SK-N-SH treated with all-trans-retinoic acid at 6 μM for 48 hours (cell line): ENCODE measurements around the gene FFAR2.

ENCODE experiments used
- ATAC-seq: fragments of 200-7000 bp; cut with Tn5 transposase; 3 replicates; pipeline ENCODE4 v1.9.1; 2020; ENCODE audit warnings: mild to moderate bottlenecking, moderate library complexity
- ARNTL ChIP-seq: fragments of 450-650 bp; formaldehyde crosslinking; IDR thresholded peaks from 2 replicates; pipeline ENCODE4 v1.5.0; 2020; ENCODE audit warnings: low read depth, mild to moderate bottlenecking, moderate library complexity, borderline replicate concordance
- BACH2 ChIP-seq: fragments of 250-450 bp; sonication (Bioruptor Pico); IDR thresholded peaks from 2 replicates; pipeline ENCODE4 v1.9.0; 2021; ENCODE audit warnings: mild to moderate bottlenecking, borderline replicate concordance
- CSDC2 ChIP-seq: fragments of 250-450 bp; sonication (Bioruptor Pico); IDR thresholded peaks from 2 replicates; pipeline ENCODE4 v1.5.0; 2020; ENCODE audit warnings: mild to moderate bottlenecking, moderate library complexity
- ESRRG ChIP-seq: fragments of 250-450 bp; sonication (Bioruptor Pico); IDR thresholded peaks from 2 replicates; pipeline ENCODE4 v1.6.1; 2021; ENCODE audit warnings: mild to moderate bottlenecking
- GLIS3 ChIP-seq: fragments of 250-450 bp; sonication (Bioruptor Pico); IDR thresholded peaks from 2 replicates; pipeline ENCODE4 v1.5.0; 2020; ENCODE audit warnings: mild to moderate bottlenecking, moderate library complexity
- ISL1 ChIP-seq: fragments of 250-450 bp; sonication (Bioruptor Pico); IDR thresholded peaks from 2 replicates; pipeline ENCODE4 v2.1.2; 2022; ENCODE audit warnings: mild to moderate bottlenecking, moderate library complexity
- OSR1 ChIP-seq: fragments of 250-450 bp; sonication (Bioruptor Pico); IDR thresholded peaks from 2 replicates; pipeline ENCODE4 v1.8.0; 2022; ENCODE audit warnings: moderate library complexity, mild to moderate bottlenecking, inconsistent platforms
- PPARA ChIP-seq: fragments of 250-450 bp; sonication (Bioruptor Pico); IDR thresholded peaks from 2 replicates; pipeline ENCODE4 v1.5.0; 2020; ENCODE audit warnings: mild to moderate bottlenecking, borderline replicate concordance
- RARB ChIP-seq: fragments of 250-450 bp; sonication (Bioruptor Pico); IDR thresholded peaks from 2 replicates; pipeline ENCODE4 v1.8.0; 2021; ENCODE audit warnings: mild to moderate bottlenecking, moderate library complexity
- SNAI2 ChIP-seq: fragments of 250-450 bp; sonication (Bioruptor Pico); IDR thresholded peaks from 2 replicates; pipeline ENCODE4 v1.5.0; 2020; ENCODE audit warnings: mild to moderate bottlenecking, moderate library complexity
- TCF4 ChIP-seq: fragments of 250-450 bp; sonication (Bioruptor Pico); IDR thresholded peaks from 2 replicates; pipeline ENCODE4 v1.8.0; 2021; ENCODE audit warnings: mild to moderate bottlenecking, moderate library complexity, borderline replicate concordance
- TOX ChIP-seq: fragments of 250-450 bp; sonication (Bioruptor Pico); IDR thresholded peaks from 2 replicates; pipeline ENCODE4 v1.8.0; 2021; ENCODE audit warnings: mild to moderate bottlenecking, moderate library complexity, borderline replicate concordance
- ZC3H10 ChIP-seq: fragments of 250-450 bp; sonication (Bioruptor Pico); IDR thresholded peaks from 2 replicates; pipeline ENCODE4 v1.5.1; 2021; ENCODE audit warnings: mild to moderate bottlenecking, moderate library complexity
- ZFP30 ChIP-seq: fragments of 450-650 bp; formaldehyde crosslinking; IDR thresholded peaks from 2 replicates; pipeline ENCODE4 v1.5.0; 2022; ENCODE audit warnings: mild to moderate bottlenecking, moderate library complexity
- ZNF565 ChIP-seq: fragments of 450-650 bp; formaldehyde crosslinking; conservative IDR thresholded peaks from 2 replicates; pipeline ENCODE4 v1.5.0; 2020; ENCODE audit warnings: low read depth, mild to moderate bottlenecking, moderate library complexity
- ZNF70 ChIP-seq: fragments of 450-650 bp; formaldehyde crosslinking; IDR thresholded peaks from 2 replicates; pipeline ENCODE4 v1.5.0; 2020; ENCODE audit warnings: mild to moderate bottlenecking, moderate library complexity
- ZNF8 ChIP-seq: fragments of 450-650 bp; formaldehyde crosslinking; IDR thresholded peaks from 2 replicates; pipeline ENCODE4 v1.5.0; 2020; ENCODE audit warnings: mild to moderate bottlenecking, moderate library complexity
- TF ChIP-seq, protein P1 (sequence below): fragments of 250-450 bp; sonication (Bioruptor Pico); IDR thresholded peaks from 2 replicates; pipeline ENCODE4 v1.8.0; 2020; ENCODE audit warnings: mild to moderate bottlenecking, moderate library complexity, borderline replicate concordance
- TF ChIP-seq, protein P2 (sequence below): fragments of 250-450 bp; sonication (Bioruptor Pico); IDR thresholded peaks from 2 replicates; pipeline ENCODE4 v1.5.1; 2021; ENCODE audit warnings: mild to moderate bottlenecking, moderate library complexity
- TF ChIP-seq, protein P3 (sequence below): fragments of 250-450 bp; sonication (Bioruptor Pico); IDR thresholded peaks from 2 replicates; pipeline ENCODE4 v1.5.1; 2020; ENCODE audit warnings: low read depth, mild to moderate bottlenecking, moderate library complexity
- TF ChIP-seq, protein P4 (sequence below): fragments of 250-450 bp; sonication (Bioruptor Pico); IDR thresholded peaks from 2 replicates; pipeline ENCODE4 v1.5.0; 2020; ENCODE audit warnings: mild to moderate bottlenecking, moderate library complexity
- TF ChIP-seq, protein P5 (sequence below): fragments of 250-450 bp; sonication (Bioruptor Pico); IDR thresholded peaks from 2 replicates; pipeline ENCODE4 v1.8.0; 2021; ENCODE audit warnings: low read depth, mild to moderate bottlenecking, moderate library complexity, borderline replicate concordance

FFAR2 gene

DNA sequence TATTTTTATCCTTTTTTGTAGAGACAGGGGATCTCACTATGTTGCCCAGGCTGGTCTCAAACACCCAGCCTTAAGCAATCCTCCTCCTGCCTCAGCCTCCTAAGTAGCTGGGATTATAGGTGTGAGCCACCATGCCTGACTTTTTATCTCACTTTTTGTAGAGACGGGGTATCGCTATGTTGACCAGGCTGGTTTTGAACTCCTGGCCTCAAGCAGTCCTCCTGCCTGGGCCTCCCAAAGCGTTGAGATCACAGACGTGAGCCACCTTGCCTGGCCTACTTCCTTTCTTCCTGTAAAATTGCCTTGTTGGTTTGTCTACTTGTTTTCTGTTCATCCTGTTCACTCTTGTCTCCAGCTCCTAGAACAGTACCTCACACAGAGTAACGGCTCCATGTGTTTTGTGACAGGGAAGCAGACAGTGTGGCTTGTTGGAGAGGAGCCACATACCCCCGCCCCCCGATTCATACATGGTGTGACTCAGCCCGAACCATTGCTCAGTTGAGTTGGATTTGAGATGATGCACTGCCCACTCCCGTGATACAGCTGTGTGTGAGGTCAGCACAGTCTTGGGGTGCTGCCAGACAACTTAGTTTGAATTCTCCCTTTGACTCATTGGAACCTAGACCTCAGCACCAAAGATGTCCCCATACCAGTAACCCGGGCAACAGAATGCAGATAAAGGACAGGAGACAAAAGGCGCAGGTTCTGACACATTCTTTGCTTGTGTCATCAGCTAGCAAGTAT, 43.0 kb upstream of the FFAR2 start:
- no peak for TF ChIP-seq RARB (CRISPR knock-in tag)
- TF ChIP-seq CSDC2 (CRISPR knock-in tag): no peak
- no peak for TF ChIP-seq PPARA (CRISPR knock-in tag)
- TF ChIP-seq ZC3H10 (CRISPR knock-in tag): no peak
- TF ChIP-seq ARNTL: no peak
- TF ChIP-seq, protein P1, sequence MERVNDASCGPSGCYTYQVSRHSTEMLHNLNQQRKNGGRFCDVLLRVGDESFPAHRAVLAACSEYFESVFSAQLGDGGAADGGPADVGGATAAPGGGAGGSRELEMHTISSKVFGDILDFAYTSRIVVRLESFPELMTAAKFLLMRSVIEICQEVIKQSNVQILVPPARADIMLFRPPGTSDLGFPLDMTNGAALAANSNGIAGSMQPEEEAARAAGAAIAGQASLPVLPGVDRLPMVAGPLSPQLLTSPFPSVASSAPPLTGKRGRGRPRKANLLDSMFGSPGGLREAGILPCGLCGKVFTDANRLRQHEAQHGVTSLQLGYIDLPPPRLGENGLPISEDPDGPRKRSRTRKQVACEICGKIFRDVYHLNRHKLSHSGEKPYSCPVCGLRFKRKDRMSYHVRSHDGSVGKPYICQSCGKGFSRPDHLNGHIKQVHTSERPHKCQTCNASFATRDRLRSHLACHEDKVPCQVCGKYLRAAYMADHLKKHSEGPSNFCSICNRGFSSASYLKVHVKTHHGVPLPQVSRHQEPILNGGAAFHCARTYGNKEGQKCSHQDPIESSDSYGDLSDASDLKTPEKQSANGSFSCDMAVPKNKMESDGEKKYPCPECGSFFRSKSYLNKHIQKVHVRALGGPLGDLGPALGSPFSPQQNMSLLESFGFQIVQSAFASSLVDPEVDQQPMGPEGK (CRISPR knock-in tag): no peak
- no peak for TF ChIP-seq SNAI2 (CRISPR knock-in tag)
- TF ChIP-seq, protein P2, sequence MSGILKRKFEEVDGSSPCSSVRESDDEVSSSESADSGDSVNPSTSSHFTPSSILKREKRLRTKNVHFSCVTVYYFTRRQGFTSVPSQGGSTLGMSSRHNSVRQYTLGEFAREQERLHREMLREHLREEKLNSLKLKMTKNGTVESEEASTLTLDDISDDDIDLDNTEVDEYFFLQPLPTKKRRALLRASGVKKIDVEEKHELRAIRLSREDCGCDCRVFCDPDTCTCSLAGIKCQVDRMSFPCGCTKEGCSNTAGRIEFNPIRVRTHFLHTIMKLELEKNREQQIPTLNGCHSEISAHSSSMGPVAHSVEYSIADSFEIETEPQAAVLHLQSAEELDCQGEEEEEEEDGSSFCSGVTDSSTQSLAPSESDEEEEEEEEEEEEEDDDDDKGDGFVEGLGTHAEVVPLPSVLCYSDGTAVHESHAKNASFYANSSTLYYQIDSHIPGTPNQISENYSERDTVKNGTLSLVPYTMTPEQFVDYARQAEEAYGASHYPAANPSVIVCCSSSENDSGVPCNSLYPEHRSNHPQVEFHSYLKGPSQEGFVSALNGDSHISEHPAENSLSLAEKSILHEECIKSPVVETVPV (CRISPR knock-in tag): no peak
- TF ChIP-seq, protein P3, sequence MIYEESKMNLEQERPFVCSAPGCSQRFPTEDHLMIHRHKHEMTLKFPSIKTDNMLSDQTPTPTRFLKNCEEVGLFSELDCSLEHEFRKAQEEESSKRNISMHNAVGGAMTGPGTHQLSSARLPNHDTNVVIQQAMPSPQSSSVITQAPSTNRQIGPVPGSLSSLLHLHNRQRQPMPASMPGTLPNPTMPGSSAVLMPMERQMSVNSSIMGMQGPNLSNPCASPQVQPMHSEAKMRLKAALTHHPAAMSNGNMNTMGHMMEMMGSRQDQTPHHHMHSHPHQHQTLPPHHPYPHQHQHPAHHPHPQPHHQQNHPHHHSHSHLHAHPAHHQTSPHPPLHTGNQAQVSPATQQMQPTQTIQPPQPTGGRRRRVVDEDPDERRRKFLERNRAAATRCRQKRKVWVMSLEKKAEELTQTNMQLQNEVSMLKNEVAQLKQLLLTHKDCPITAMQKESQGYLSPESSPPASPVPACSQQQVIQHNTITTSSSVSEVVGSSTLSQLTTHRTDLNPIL (CRISPR knock-in tag): no peak
- no peak for TF ChIP-seq ZNF565 (CRISPR knock-in tag)
- no peak for TF ChIP-seq ZFP30
- no peak for TF ChIP-seq BACH2 (CRISPR knock-in tag)
- TF ChIP-seq, protein P4, sequence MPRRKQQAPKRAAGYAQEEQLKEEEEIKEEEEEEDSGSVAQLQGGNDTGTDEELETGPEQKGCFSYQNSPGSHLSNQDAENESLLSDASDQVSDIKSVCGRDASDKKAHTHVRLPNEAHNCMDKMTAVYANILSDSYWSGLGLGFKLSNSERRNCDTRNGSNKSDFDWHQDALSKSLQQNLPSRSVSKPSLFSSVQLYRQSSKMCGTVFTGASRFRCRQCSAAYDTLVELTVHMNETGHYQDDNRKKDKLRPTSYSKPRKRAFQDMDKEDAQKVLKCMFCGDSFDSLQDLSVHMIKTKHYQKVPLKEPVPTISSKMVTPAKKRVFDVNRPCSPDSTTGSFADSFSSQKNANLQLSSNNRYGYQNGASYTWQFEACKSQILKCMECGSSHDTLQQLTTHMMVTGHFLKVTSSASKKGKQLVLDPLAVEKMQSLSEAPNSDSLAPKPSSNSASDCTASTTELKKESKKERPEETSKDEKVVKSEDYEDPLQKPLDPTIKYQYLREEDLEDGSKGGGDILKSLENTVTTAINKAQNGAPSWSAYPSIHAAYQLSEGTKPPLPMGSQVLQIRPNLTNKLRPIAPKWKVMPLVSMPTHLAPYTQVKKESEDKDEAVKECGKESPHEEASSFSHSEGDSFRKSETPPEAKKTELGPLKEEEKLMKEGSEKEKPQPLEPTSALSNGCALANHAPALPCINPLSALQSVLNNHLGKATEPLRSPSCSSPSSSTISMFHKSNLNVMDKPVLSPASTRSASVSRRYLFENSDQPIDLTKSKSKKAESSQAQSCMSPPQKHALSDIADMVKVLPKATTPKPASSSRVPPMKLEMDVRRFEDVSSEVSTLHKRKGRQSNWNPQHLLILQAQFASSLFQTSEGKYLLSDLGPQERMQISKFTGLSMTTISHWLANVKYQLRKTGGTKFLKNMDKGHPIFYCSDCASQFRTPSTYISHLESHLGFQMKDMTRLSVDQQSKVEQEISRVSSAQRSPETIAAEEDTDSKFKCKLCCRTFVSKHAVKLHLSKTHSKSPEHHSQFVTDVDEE (CRISPR knock-in tag): no peak
- no peak for TF ChIP-seq ZNF8 (CRISPR knock-in tag)
- TF ChIP-seq TCF4 (CRISPR knock-in tag): no peak
- TF ChIP-seq ESRRG (CRISPR knock-in tag): no peak
- no peak for TF ChIP-seq TOX (CRISPR knock-in tag)
- TF ChIP-seq GLIS3: no peak
- TF ChIP-seq OSR1 (CRISPR knock-in tag): no peak
- no peak for TF ChIP-seq ISL1 (CRISPR knock-in tag)
- no peak; the same call in 2 of the 3 replicates for ATAC-seq

DNA sequence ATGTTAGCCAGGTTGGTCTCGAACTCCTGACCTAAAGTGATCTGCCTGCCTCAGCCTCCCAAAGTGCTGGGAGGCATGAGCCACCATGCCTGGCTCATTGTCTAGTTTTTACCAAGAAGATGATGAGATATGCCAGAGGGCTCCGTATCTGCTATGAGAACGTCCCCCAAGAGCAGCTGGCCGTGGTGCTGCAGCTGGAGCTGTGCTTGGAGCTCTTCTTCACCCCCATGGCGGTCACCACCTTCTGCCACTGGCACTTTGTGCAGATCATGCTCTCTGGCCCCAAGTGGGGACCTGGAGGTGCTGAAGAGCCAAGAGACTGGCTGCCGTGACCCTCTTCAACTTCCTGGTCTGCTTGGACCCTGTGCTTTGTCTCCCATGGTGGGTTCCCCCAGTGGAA, 40.4 kb upstream of the FFAR2 start:
- no peak for ATAC-seq
- TF ChIP-seq, protein P5, sequence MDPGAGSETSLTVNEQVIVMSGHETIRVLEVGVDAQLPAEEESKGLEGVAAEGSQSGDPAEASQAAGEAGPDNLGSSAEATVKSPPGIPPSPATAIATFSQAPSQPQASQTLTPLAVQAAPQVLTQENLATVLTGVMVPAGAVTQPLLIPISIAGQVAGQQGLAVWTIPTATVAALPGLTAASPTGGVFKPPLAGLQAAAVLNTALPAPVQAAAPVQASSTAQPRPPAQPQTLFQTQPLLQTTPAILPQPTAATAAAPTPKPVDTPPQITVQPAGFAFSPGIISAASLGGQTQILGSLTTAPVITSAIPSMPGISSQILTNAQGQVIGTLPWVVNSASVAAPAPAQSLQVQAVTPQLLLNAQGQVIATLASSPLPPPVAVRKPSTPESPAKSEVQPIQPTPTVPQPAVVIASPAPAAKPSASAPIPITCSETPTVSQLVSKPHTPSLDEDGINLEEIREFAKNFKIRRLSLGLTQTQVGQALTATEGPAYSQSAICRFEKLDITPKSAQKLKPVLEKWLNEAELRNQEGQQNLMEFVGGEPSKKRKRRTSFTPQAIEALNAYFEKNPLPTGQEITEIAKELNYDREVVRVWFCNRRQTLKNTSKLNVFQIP (CRISPR knock-in tag): no peak
- TF ChIP-seq ZC3H10 (CRISPR knock-in tag) (no peak), OSR1 (CRISPR knock-in tag) (no peak), SNAI2 (CRISPR knock-in tag) (no peak), PPARA (CRISPR knock-in tag) (no peak), RARB (CRISPR knock-in tag) (no peak), ZNF8 (CRISPR knock-in tag) (no peak), TCF4 (CRISPR knock-in tag) (no peak), ZNF565 (CRISPR knock-in tag) (no peak), ARNTL (no peak), ESRRG (CRISPR knock-in tag) (no peak), ZNF70 (CRISPR knock-in tag) (no peak), ISL1 (CRISPR knock-in tag) (no peak)
- TF ChIP-seq, protein P2 (CRISPR knock-in tag): no peak
- TF ChIP-seq, protein P3 (CRISPR knock-in tag): no peak
- TF ChIP-seq, protein P4 (CRISPR knock-in tag): no peak
